ENCODE results near the gene EYA4.
"Not testable (repeated sequence)": the region's sequence is repeated elsewhere in the genome, so short reads cannot be mapped to it uniquely, and the experiment has no call there.

The EYA4 gene

DNA sequence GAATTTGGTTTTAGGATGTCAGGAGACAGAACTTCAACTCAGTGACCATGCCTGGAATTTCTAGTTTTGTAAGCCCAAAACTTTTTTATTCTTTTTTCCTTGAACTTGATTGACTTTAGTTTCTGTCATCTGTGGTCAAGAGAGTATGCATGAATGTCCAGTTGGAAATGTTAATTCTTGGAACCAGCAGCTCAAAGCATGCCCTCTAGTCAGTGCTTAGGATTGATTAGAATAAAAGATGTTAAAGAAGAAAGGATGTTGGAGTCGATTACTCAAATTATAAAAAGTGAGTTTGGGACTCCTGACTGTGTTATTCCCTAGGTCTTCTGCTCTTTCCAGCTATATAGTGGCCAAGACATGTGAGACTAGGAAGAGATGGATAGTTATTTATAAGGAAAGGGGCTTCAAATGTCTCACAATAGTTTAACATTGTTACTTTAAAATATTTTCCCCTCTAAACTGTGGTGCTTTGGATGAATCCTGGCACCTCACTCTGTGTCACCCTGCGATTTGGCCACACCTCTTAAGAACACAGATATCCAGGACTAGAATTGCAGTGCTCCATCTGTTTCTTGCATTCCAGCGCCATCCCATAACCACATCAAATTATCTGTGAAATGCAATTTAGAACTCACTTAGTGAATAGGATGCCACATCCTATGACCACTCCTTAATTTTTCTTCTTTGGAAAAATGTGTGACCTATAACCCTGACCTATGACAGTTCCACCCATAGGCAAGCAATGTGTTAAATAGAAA is 298.5 kb downstream of the EYA4 start:
- no peak for DNase-seq (ENCODE audit: low read depth)

DNA sequence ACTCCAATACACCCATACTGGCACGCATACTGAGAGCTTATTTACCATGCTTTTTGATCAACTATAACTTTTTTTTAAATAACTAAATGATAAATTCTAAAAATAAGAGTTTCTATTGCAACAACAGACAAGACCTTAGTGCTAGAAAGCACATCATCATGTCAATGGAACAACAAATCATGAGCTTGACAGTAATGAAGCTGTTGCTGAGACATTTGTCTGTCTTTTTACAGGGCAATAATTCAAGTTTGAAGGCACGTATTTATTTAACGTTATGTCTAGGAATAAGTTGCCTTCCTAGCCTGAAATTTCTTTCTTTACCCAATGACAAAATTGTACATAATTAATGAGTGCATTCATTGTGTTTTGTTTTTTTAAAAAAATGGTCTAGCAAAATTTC is 299.2 kb downstream of the EYA4 start:
- no peak for DNase-seq (ENCODE audit: low read depth)

DNA sequence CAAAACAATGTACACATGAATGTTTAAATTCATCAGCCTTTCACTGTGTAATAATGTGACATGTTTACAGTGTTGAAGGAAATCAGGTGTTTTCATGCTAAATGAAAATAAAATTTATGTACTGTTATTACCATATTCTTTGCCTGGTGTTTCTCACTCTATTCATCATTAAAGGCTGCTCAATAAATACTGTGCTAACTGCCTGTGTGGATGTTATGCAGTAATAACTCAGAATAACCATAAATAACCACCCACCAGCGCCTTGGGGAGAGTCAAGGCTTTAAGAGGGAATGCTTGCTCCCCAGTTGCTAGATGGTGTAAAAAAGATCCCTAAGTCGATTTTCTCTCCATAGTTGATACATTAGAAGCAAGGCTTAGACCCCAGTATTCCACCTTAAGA is 299.9 kb downstream of the EYA4 start:
- DNase-seq (ENCODE audit: low read depth), result no peak

DNA sequence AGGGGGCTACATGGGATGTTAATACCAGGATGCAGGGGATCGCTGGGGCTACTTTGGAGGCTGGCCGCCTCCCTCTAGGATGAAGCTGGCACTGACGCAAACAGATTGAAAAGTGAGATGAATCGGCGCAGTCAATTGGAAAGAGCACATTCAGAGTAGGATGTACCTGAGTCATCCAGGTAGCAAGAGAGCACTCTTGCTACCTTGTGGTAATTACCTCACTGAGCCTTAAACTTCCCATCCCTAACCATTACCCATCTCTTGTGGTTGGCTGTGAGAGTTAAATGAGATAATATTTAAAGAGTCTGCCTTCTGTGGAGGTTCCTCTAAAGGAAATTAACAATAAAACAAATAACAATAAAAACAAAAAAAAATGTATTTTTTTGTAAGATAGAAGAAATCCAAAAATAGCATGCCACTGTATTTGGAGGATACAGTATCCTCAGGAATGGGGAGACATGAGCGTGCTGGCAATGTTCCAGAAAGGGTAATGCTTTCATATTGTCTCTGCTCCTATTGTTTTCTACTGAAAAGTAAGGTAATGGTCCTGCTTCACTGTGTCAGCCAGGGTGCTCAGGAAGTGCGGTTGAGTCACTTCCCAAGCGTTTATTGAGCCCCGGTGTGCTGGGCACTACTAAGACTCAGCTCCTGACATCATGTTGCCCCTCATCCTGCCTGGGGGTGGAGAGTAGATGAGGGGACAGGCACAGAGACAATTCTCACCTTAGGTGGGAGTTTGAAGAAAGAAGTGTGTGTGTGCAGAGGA is 301.1 kb downstream of the EYA4 start:
- no peak for DNase-seq (ENCODE audit: low read depth)

DNA sequence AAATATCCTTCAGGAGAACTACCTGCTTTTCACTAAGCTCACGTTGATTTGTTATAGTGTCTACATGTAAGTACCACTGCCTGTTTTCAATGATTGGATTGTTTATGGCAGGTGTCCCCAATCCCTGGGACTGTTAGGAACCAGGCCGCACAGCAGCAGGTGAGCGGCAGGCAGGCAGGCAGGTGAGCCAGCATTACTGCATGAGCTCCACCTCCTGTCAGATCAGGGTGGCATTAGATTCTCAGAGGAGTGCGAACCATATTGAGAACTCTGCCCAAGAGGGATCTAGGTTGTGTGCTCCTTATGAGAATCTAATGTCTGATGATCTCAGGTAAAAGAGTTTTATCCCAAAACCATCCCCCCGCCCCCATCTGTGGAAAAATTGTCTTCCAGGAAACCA is 303.3 kb downstream of the EYA4 start:
- DNase-seq (ENCODE audit: low read depth), result no peak

DNA sequence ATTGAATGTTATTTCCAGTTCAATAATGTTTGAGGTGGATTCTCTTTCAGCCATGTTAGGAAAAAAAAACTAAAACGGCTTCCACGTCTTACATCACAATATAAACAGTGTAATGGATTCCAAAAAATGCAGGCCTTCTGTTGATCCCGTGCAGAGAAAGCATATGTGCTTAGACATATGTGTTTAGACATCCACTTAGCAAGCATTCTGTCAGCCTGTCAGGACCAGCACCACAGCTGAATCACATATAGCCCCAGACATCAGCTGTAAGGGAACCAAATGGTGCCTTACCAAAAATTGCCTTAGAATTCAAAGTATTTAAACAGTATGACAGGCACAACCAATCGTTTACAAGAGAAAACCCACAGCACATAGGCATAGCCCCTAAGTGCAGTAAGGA is 304.9 kb downstream of the EYA4 start:
- DNase-seq (ENCODE audit: low read depth), result no peak

DNA sequence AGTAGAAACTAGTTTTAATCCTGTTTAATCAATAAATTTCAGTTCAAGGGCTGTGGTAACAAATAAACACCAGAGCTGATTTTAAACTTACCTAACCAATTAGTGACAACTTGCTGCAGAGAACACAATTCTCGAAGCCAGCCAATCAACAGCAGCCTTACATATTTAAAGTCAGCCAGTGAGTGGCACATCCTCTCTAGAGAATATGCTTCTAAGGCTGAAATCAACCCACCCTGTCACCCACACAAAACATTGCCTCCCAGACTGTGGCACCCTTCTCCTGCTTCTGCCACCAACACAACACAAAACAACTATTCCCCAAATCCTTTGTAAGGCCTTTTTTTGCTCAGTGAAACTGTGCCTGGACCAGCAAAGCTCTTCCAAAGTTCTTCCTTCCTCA is 306.0 kb downstream of the EYA4 start:
- DNase-seq (ENCODE audit: low read depth), result no peak

DNA sequence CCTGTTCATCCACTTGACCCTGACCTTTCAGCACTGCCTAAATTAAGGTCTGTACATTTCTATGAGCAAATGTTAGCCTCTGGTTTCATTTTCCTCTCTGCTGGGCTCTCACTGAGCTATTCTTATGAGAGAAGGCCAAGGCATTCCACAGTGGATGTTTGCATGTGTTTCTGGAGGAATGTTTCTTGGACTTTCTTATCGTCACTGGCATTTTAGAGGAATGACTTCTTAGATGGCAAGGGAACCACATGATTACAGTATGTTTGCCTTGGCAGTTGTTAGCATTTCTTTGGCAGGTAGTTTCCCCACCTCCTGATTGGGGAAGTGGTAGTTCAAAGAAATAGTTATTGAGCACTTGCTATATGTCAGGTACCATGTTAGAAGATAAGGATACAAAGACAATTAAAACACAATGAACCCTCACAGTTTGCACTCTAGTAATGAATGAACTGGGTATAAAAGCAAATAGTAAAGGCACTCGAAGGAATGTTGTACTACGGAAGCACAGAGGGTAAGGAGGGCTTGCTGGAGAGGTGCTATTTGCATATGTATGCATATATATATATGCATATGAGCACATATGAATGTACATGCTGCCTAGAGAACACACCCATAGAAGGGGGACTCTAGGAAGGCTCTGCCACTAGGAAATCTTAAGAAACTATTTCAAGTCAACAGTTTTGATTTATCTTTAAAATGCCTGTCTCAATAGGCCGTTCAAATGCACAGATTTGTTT is 307.4 kb downstream of the EYA4 start:
- no peak for DNase-seq (ENCODE audit: low read depth)

DNA sequence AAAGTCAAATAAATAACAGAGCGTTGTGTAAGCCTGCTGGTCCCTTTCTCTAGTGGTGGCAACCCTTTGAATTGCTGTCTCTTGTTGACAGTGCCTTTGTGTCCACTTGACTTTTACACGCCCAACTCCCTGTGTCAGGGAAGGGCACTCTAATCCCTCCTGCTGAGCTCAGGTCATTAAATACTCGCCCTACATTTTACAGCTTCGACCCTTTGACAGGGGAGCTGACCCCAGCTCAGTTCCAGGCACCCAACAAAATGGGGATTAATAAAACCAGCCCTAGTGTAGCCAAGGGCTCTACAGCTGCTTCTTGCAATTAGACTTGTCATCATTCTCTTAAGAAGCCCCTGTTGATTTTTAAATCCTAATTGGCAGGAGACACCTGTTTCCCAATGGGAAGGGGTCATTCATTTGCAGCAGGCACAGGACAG is 308.2 kb downstream of the EYA4 start:
- no peak for DNase-seq (ENCODE audit: low read depth)

DNA sequence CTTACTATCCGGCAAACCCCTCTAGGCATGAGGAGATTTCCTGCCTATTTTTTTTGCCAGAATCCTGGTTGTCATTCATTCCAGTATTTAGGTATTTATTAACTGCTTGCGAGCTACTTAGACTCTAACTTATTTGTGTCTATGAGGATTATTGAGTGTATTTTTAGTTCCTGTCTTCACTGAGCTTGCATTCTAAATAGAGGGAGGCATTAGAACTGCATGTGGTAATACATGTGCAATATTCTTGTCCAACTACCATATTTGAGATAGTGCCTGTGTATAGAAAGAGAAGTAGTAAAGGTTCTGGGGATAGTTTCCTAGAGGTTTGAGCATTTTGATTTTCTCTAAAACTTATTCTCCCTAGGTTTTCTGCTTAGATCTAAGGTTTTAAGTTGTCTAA is 308.9 kb downstream of the EYA4 start:
- DNase-seq (ENCODE audit: low read depth), result no peak

DNA sequence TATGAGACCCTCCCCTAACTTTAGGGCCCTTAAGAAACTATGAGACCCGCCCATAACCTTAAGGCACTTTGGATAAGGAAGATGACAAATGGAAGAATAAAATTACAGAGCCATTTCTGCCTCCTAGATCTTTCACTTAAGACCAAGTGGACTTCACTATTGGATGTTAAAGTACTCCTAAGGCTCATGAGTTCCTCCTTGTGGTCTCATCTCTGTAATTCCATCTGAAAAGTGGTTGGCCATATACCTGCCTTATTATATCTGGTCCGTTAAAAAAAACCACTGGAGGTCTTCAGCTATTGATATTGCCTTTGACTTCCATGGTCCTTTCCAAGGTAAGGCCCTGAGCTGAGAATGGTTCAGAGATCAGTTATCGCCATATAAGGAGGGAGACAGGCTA is 310.3 kb downstream of the EYA4 start:
- DNase-seq (ENCODE audit: low read depth), result no peak

DNA sequence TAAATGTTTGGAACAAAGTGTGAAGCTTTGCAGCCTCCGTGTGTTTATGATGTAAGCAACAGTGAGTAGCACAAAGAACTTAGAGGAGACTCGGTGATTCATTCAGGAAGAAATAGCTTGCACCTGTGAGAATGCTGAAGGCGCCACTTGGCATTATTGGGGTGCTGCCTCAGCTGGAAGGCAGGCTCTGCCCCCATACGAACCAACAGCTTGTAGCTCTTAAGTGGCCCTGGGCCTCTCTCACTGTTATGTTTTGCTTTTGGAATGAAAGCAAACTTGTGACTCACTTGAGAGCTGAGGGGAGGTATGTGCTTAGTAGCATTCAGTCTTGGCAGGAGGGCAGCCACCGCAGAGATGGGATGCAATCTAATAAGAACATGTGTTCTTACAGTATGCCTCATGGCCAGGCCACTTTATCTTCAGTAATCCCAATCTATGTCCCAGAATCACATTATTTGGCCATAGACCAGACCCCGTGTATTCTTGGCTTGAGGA is 310.7 kb downstream of the EYA4 start:
- DNase-seq (ENCODE audit: low read depth), result no peak

DNA sequence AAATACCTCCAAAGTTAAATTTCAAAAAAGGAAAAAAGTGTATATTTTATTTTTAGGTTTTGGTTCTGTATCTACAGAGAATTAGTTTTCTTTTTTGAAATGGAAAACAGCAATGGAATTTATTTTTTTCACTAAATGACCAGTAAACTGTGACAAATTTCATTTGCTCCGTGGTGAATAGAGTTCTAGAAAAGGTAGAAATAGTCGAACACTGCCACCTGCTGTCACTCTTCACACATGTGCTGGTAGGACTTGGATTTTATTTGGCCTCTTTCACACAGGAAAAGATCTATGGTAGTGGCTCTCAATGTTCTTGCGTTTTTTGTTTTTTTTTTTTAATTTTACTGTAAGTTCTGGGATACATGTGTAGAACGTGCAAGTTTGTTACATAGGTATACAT is 312.5 kb downstream of the EYA4 start:
- no peak for DNase-seq (ENCODE audit: low read depth)

DNA sequence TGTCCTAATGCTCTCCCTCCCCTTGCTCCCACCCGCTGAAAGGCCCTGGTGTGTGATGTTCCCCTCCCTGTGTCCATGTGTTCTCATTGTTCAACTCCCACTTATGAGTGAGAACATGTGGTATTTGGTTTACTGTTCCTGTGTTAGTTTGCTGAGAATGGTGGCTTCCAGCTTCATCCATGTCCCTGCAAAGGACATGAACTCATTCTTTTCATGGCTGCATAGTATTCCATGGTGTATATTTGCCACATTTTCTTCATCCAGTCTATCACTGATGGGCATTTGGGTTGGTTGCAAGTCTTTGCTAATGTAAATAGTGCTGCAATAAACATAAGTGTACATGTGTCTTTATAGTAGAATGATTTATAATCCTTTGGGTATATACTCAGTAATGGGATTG is 313.0 kb downstream of the EYA4 start:
- DNase-seq (ENCODE audit: low read depth), result not testable (repeated sequence)

DNA sequence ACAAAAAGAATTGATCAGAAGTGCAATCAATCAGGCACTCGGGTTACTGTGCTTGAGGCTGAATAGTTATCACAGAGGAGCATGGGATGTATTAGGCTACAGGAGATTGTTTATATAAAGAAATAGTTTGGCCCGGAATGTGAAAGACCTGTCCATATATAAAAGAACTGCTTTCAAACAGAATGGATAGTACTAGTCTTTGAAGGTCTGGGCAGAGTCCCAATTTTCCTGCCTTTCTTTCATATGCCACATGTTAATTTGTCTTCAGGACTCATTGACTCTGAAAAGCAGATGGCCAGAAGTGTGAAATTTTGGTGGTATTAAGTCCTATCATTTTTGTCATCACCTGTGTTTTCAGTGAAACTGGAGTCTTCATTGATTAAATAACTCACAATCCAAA is 314.5 kb downstream of the EYA4 start:
- no peak for DNase-seq (ENCODE audit: low read depth)

DNA sequence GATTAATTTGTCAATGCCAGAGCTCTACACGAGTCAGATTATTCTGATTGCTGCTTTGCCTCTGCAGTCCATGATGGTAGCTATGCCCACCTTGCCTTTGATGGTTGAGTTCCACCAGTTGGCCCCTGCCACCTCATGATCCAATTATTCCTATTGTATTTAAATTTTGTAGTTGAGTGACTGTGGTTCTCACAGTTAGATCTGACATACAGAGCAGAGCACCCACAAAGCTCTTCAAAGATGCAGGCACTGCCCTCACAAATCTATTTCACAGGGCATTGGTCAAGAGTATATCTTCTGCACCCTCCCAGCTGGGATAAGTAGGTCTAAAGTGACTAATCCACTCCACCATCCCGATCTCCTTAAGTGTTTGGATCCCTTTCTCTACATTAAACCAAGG is 318.8 kb downstream of the EYA4 start:
- no peak for DNase-seq (ENCODE audit: low read depth)

DNA sequence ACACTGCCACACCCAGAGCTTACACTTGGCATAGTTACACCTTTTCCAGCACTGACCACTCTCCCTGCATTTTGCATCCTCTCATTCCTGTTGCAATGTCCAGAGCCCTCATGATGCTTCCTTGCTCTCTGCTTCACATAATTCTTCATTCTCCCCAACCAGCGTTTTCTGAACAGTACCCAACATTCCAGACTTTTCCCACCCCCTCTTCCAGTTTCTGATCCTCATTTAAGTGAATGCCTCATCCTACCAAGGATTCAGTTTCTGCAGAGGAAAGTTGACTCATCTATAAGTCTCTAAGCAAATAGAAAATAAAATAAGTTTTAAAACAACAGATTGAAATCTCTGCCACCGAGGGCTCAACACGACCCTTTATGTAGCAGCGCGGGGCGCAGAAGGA is 326.5 kb downstream of the EYA4 start:
- DNase-seq (ENCODE audit: low read depth), result no peak

DNA sequence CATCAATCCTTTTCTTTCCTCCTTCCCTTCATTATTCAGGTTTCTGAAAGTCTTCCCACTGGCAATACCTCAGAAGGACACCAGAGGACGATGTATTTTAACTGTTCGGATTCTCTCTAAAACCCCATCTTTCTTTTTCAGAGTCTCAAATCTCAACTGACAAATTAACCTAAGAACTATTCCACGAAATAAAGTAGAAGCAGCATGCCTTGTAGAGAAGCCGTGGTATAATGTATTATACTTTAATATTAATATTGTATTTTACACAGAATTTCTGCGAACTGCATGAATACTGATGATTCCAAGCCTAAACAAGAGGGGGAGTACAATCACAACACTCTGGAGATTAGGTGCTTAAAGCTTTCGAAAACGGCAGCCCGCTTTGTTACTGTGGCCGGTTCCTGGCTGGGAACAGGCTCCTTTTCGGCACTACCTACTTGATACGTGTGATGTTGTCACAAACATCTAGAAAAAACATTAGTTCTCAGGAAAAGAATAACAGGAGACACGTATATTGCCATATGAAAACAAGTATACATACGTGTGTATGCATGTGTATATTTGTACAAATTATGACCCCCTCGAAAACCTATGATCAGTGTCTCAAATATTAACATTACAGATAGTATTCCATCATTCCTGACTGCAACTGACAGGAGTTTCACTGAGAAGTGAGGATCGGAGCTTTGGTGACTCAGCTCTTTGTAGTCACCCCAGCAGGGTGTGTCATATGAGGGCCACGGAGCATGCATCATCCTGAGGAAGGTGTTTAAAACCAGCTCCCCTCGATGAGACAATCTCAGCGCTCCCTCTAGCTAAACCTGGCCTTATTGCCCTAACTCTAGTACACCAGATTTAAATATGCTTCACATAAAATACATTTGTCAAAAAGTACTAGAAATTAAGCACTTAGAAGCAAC is 328.1 kb downstream of the EYA4 start:
- no peak for DNase-seq (ENCODE audit: low read depth)

DNA sequence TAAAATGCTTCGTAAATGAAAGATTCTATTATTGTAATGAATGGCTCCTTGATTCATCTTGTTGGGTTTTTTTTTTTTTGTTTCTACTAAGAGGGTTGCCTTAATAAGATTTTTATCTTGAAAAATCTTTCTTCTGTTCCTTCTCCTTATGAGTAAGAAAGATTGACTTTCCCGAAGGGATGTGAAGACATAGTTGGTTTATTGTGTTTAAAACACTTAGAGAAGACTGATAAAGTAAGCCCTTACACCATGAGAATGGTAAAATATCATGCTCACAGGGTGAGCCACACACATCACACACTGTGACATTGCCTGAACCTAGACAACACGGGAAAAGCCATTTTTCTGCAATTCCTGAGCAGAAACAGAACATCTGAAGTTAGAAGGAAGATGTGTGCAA is 330.5 kb downstream of the EYA4 start:
- no peak for DNase-seq (ENCODE audit: low read depth)

DNA sequence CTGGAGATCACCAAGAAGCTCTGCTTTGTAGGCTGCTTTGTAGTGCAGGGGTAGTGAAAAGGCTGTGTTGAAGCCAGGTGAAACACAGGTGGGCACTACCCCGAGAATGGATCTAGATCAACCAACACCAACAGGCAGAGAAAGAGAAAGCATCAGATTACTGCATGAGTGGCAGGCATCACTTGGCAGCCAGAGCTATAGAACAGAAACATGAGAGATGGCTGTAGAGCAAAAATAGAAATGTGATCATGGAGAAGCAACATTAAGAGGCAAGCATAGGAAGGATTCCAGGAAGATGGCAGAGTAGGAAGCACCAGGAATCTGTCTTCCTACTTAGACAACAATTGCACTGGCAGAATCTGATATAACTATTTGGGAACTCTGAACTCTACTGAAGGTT is 336.7 kb downstream of the EYA4 start:
- no peak for DNase-seq (ENCODE audit: low read depth)
